GM21717 (cell line): Measurements from ENCODE around the gene BRD2.
A peak's percentile ranks its signal among the peaks of the same experiment; 100 is the strongest.

Experiments
- ATAC-seq: cut with Tn5 transposase; IDR thresholded peaks from one replicate; pipeline ENCODE4 v1.9.1; 2021; ENCODE audit warnings: mild to moderate bottlenecking, moderate library complexity; ENCODE audit not compliant: unreplicated experiment

The BRD2 gene

DNA sequence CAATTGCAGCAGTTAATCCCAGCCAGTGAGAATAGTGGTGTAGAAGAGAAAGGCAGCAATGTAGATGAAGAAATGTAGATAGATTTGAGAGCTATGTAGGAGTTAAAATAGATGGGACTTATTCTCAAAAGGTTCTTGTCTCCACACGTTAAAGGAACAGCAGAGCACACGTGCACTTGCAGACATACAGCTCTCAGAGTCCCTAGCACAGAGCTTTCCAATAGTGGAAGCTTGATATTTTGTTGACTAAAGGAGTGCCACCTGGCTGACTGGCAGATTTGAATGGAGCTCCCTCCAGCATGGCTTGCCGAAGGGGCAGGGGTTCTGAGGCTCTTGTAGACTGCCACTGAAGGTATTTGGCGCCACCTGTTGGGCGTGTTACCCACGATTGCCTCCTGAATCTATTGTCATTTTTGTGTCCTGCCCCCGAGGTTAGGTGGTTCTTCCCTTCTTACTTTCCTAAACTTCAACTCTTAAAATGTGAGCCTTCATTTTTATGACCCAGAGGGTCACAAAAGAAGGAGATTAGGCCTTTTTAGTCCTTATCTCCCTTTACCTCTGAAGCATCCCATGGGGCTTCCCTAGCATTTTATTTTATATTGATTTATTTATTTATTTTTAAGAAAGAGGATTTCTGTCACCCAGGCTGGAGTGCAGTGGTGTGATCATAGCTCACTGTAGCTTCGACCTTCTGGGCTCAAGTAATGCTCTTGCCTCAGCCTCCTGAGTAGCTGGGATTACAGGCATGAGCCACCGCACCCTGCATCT is 16.4 kb downstream of the BRD2 start:
- no peak for ATAC-seq

DNA sequence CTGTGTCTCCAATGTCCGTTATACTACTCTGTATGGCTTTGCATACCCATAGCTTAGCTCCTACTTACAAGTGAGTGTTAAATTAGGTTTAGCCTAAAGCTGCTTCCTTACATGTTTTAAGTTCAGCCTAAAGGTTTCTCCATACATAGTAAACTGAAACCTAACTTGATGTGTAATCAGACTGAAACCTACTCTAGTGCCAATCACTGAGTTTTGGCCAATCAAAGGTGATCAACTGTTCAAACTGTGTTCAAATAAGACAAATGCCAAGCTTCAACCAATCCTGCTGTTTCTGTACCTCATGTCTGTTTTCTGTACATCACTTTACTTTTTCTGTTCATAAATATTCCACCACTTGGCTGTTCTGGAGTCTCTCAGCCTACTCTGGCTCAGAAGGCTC is 21.0 kb downstream of the BRD2 start:
- no peak for ATAC-seq

DNA sequence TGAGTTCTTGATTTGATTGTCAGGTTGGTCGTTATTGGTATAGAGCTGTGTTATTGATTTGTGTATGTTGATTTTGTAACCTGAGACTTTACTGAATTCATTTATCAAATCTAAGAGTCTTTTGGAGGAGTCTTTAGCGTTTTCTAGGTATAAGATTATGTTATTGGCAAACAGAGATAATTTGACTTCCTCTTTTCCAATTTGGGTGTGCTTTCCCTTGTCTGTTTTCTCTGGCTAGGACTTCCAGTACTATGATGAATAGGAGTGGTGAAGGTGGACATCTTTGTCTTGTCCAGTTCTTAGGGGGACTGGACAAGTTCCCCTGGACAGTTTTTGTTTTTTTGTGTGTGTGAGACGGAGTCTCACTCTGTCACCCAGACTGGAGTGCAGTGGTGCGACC is 23.6 kb downstream of the BRD2 start:
- ATAC-seq, result no peak

DNA sequence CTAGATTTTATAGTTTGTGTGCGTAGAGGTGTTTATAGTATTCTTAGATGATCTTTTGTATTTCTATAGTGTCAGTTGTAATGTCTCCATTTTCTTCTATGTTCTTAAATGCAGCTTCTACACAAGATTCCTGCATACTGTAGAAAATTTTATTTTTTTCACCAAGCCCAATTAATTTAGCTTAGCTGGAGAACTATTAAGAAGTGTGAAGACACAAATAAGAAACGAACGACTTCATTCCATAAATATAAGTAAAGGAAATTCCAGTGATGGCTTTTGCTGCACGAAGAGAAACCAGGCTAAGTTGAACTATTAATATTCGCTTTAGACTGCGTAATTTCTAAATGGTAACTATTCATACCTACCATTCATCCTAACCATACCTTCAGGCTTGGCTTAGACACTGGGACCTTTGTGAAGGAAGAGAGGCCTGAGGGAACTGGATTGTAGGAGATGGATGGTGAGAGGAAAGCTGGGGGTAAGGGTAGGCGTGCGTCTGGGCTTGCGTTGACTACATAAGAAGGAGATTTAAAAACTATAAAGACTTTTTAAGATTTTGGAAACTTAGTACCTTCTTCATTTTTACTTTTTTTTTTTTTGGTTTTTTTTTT is 25.1 kb downstream of the BRD2 start:
- no peak for ATAC-seq

DNA sequence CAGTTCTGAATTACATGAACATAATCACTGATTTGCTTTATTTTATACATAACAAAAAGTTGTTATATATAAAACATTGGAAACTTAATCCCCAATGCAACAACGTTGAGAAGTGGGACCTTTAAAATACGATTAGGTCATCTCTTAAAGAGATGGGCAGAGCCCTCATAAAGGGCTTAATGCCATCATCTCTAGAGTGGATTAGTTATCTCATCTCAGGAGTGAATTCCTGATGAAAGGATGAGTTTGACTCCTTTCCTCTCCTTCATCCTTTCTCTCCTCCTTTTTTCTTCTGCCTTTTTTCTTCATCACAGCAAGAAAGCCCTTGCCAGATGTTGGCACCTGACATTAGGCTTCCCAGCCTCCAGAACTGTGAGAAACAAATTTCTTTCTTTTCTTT is 27.1 kb downstream of the BRD2 start:
- ATAC-seq, result no peak

DNA sequence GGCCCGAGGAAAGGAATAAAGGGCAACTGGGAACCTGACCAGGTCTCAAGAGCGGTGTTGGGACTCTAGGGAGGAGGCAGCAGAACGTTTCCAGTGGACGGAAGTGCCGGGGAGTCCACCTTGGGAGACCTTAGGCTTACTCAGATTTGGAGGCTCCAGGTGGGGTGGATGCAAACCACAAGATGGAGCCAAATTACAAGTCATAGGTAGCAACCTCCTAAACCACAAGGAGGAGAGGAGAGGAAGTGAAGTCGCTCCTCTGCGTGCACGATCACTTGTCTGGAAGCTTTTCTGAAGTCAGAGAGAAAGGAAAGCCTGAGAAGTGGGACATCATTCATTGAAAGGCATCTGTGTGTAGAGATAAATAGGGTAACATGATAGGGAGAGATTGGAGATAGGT is 31.7 kb downstream of the BRD2 start:
- ATAC-seq, result no peak

DNA sequence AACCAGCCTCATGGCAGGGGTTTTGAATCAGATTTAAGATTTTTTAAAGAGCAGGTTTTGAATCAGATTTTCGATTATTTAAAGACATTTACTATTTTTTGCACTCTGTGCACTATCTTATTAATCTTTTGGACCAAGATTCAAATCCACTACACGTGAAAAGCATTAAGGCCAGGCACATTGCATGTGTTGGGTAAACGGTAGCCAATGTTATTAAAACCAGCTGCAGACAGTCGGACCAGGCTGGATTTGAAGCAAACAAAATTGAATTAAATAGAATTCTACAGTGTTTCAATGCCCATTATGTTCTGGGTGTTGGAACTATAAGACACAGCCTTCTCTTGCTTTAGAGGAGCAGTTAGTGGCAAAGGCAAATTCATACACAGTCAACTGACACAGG is 33.3 kb downstream of the BRD2 start:
- ATAC-seq, result no peak

DNA sequence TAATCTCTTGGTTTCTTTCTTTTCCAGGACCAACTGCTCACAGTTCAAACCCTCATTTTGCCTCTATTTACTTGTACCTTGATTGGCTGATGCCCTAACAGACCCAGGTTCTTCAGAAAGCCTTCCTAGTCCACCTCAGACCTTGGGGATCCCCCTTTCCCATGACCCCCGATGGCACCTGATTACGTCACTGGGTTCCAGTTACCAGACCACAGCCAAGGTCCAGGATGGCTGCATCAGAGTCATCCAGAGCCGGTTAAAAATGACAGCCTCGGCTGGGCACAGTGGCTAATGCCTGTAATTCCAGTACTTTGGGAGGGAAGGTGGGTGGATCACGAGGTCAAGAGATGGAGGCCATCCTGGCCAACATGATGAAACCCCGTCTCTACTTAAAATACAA is 36.5 kb downstream of the BRD2 start:
- no peak for ATAC-seq

DNA sequence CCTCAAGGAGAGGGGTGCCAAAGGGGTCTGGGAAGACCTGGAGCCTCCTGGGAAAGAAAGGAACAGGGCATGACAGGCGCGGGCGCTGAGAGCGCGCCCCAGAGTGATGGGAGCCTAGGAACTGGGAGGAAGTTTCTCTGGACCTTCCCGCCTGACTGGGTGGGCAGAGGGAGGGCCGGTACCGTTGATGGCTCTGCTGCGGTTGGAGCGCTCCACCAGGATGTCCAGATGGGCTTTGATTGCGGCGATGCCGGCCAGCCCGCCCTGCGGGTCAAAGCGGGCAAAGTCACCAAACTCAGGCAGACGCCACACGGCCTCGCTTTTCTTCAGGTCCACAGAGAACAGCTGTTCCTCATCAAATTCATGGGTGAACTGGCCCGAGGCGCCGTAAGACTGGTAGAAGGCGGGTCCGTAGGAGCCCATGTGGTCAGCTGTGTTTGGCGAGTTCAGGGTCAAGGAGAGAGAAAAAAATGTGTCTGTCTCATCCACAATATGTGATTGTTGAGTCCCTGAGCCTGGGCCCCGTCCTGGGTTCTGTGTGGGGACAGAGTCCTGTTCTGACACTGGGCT is 39.5 kb downstream of the BRD2 start:
- no peak for ATAC-seq

DNA sequence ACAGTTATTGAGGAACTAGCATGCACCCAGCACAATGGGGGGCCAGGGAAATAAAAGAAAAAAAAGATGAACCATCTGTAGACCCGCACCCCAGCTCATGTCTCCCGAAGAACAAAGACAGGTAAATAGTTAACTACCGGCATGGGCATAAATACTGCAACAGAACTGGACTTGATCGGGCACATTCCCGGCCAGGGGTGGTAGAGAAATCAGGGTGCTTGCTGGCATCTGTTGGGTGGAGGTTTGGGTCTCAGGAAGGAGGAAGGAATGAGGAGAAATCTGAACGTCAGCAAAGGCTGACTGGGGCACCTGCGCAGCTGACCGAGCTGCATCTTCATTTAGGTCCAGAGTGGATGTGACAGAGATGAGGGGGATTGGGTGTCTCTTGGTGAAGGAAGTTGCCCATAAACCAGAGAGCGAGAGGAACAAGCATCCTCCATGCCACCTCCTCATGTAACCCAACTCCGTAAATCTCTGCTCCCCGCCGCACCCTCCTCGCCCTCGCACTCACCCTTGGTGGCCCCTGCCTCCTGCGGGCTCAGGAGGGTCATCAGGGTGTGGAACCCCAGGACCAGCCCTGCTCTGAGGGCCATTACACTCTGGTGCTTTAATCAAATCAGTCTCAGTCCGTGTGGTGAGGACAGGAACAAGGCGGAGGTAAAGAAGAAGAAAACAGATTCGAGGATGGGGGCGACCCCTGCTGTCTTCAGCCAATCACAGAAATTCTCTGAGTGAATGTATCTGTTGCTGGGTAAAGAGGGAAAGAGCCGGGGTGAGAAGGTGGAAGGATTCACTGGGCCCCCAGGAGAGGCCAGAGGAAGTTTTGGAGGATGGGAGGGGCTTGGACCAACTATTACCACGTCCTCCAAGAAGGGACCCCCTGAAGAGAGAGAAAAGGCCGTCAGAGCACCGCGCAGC is 40.8 kb downstream of the BRD2 start, which contains the start of gene HLA-DOA:
HLA-DOA (minus strand) TSS at position 648 of the 918 bp plus-strand sequence.
- ATAC-seq, result peak; percentile 80

DNA sequence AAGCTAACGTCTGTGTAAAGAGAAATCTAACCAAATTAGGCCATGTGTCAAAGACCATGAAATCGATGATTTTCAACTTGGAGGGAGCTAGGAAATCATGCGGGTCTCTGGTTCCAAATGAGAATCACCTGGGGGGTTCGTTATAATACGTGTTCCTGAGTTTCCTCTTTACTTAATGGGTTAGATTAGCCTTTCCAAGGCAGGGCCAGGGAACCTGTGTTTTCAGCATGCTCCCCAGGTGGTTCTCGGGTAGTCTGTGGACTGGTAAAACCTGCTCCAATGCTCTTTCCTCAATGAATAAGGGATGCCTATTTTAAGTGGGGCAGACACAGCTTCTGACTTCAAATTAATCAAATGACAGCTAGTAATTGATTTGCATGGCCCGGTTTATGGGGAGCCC is 42.0 kb downstream of the BRD2 start:
- ATAC-seq, result no peak

DNA sequence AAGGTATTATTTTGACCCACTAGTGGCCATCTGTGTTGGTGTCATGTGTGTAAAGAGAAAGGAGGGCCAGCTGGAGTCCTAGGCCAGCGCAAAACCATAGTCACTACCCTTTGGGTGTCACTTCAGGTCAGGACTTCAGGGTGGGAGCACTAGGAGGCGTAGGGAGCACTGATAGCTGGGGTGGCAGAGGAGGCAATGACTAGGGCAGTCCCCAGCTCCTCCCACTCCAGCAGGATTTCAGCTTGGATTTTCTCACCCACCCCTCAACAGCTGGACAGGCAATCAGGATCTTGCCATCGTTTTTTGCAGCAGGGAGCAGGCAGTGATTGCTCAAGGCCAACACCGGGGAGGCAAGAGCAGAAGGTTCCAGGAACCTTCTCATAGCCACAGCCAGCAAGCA is 45.2 kb downstream of the BRD2 start:
- no peak for ATAC-seq

DNA sequence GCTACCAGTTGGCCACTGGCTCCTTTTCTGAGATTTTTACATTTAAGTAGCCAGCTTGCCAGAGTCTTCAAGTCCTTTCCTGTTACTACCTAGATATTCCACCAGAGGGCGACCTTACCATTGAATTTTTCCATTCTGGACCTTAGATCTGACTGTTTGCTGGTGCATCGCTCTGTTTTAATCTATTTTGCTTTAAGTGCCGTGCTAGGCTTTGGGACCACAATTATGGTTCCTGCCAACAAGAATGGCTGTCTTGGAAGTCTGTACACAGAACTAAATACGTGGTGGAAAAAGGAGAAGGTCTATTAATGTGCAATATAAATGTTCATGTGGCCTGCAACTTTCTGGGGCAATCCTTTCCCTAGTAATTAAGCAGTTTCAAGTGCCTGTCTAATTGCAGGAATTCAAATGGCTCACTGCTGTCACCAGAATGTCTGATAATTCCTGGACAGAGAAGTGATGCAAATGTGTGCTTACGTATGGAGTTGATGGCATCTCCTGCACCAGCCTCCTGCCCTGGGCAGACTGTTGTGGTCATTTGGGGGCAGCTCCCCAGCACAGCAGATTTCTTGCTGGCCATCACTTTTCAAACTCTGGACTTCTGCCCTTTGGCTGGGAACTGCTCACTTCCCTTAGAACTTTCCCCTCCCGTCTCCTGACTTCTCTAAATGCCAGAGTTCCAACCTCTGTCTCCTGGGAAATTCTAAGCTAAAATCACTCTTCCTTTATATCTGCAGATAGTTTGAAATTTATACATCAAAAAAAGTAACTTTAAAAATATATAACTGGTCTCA is 46.6 kb downstream of the BRD2 start:
- no peak for ATAC-seq

DNA sequence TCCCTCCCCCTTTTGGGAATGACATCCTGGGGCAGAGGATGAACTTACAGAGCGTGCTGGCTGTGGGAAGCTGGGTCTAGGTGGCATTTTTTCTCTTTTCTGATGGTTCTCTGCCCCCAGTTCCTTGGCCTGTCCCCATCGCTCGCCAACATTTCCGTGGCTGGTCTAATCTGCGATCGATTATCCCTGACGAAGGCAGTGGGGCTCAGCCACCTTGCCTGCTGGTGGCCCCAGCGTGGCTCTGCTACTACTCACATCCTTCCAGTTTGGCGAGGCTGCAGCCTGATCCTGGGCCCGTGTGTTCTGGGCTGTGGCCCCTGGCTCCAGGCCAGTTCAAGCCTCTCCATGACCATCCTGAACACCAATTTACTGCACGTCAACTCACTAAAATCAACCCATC is 47.4 kb downstream of the BRD2 start:
- ATAC-seq, result no peak

DNA sequence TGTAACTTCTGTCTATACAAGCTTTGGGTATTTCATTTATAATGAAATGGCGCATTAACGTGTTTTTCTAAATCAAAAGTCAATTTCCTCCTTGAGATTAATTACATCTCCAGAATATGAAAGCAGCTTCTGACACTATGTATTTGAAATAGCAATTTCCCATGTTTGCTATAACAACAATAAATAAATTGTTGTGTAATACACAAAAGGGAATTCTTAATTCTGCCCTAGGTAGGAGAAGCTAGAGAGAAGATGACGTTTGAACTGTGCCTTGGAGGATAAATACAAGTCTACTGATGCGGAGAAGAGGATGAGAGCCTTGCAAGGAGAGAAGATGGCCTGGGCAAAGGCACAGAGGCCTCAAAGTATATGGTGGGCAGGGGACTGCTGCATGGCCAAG is 48.6 kb downstream of the BRD2 start:
- no peak for ATAC-seq

DNA sequence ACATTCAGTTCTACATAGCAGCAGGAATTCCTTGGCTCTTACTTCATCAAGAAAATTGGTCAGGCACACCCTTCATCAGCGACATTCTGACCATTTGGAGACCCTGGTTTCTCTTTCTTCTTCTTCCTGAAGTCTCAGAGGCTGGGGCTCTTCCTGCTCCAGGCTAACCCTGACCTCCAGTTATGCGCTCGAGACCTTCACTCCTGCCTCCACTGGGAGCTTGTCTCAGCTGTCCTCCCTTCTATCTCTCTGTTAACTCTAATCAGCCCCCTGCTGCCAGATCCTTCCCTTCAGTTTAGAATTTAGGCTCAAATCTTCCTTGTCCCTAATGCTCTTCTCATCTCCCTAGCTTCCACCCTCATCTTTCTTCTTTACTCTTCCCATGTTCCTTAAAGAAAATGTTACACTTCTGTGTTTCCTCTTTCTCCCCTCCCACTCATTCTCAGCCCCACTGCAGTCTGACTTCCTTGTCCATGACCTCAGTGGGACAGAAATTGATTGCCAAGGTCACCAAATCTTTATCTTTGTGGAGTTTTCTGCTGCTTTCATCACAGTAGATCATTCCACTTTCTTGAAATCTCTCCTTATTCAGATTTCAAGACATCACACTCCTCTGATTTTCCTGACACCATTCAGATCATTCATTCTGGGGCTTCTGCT is 49.4 kb downstream of the BRD2 start:
- no peak for ATAC-seq

DNA sequence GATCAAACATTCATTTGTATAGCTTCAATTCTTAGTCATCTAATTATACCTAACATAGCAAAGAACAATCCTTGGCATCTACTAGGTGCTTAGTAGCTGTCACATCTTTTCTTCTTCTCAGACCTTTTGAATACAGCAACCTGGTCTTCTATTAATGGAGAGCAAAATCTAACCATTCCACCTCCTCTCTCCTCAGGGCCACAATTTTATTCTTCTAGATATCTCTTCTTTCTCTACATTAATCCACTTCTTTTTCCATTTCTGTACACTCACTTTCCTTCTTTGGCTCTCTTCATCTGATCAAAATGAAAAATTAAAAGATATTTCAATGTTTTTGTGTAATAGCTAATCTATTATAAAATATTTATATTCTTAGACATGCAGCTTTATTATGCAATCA is 50.0 kb downstream of the BRD2 start:
- no peak for ATAC-seq

DNA sequence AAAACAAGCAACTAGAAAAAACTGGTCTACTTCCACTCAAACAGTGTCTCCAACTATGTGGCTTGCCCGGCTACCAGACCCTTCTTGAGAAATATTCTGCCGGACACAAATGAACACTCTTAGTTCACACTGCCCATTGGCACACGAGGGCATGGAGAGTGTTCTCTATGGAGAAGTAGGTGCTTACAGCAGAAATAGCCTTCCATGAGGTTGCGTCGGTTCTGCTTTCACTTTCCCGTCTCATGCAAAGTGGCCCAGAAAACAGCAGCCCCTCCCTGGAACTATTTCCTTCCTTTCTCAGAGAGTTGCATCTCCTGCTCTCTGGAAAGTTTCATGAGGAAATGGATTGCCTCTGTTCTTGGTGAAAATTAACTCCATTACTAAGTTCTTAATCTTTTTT is 50.5 kb downstream of the BRD2 start:
- peak; percentile 49 for ATAC-seq

DNA sequence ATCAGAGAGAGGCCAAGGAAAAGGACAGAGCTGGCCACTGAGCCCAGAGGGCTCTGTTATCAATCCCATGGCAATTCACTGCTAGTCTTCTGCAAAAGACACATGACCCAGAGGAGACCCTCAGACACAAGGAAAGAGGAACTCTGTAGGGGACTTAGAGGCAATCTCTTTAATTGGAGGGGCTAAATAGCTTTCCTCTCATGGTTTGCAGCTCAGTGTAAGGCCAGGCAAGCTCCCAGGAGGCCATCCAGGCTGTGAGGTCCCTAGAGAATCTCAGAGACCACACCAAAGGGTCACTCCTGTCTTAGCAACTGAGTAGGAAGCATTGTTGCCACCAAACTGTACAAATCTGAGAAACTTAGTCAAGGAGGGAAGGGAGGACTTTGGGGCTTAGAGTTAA is 51.0 kb downstream of the BRD2 start:
- ATAC-seq, result no peak

DNA sequence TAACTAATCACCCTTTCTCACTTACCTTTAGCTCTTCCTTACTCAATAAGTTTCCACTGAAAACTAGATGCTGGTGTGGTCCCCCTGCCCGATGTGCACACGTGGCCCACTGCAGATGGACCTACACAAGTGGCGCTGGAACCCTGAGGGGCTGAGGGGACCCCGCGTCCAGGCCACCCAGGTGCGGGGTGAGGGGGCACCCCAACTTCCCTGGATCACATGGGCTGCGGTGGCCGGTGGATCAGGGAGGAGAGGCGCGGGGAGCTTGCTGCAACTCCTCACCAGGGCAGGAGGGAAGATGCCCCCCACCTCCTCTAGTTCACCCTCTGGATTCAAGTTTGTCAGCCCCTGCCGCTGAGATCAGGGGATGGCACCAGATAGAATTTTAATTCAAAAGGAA is 53.5 kb downstream of the BRD2 start:
- no peak for ATAC-seq
